Effector memory CD4-positive, alpha-beta T cell (primary cell): ENCODE results near the gene TMEM63B.

ENCODE experiments used
- DNase-seq, 3 donors: peaks; one replicate each; pipeline ENCODE4 v3.0.0-alpha.2; 2020
- H3K27ac ChIP-seq: 2 replicates; pipeline ENCODE4 v1.7.0; 2013; ENCODE audit warnings: mild to moderate bottlenecking, low read length, moderate library complexity; ENCODE audit not compliant: insufficient read depth, poor library complexity, severe bottlenecking
- H3K27me3 ChIP-seq: replicated peaks from 2 replicates; pipeline ENCODE4 v1.7.0; 2013; ENCODE audit warnings: mild to moderate bottlenecking, low read length; ENCODE audit not compliant: insufficient read depth, control insufficient read depth, poor library complexity, severe bottlenecking
- H3K36me3 ChIP-seq: 2 replicates; pipeline ENCODE4 v1.7.0; 2013; ENCODE audit warnings: mild to moderate bottlenecking, low read length, moderate library complexity; ENCODE audit not compliant: control insufficient read depth, insufficient read depth
- H3K4me1 ChIP-seq: 2 replicates; pipeline ENCODE4 v1.7.0; 2013; ENCODE audit warnings: low read length, mild to moderate bottlenecking; ENCODE audit not compliant: control insufficient read depth, insufficient read depth, poor library complexity, severe bottlenecking
- H3K4me3 ChIP-seq: 2 replicates; pipeline ENCODE4 v1.7.0; 2013; ENCODE audit warnings: low read length, low read depth, mild to moderate bottlenecking; ENCODE audit not compliant: insufficient read depth, poor library complexity, severe bottlenecking
- H3K9me3 ChIP-seq: 2 replicates; pipeline ENCODE4 v1.7.0; 2013; ENCODE audit warnings: mild to moderate bottlenecking, low read length, moderate library complexity; ENCODE audit not compliant: control insufficient read depth
- total RNA-seq, 3 donors: gene quantifications; one replicate each; lab custom pipeline; 2026; lab: John Stamatoyannopoulos, UW

Gene TMEM63B
- 19.2 to 31.6 (median 28.1) reads per million in 3 donors for total RNA-seq

DNA sequence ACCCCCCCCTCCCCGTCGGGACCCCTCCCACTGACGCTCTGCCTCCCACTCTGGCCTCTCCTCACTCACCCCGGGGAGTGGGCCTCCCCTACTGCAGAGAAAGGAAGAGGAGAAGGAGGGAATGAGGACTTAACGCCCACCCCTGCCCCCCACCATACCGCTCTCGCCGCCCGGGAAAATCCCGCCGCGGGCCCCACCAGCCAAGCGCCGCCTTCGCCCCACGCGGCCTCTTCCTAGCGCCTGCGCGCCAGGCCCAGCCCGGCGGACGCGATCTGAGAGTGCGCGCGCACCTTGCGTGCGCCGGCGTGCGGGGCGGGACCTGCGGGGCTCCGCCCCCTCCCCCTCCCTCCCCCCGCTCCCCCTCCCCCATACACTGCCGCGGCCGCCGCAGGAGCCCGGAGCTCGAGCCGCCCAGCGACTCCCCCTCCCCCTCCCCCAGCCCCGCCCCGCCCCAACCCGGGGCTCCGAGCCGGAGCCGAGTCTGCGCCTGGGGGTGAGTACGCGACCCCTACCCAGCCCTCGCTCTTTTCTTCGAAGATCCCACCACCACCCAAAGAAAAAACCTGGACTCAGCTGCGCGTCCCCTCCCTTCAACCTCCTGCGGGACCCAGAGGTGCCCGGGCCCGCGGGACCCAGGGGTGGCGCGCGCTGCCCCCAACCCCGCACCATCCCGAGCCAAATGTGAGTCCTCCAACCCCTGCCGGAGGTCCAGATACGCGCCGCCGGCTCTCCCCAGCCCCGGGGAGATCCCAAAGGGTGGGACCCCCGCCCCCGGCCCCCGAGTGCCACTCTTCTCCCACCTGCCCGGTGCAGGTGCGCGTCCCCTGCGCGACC lies at the start of gene TMEM63B, which contains the start of gene MRPL14:
Gene TMEM63B (plus strand): TSS at position 369 of the 834 bp plus-strand sequence. CDS start 7,031 bp downstream, outside the sequence.
Gene MRPL14 (minus strand): TSS at position 267 of the 834 bp plus-strand sequence. CDS start 10,841 bp downstream, outside the sequence.
- peak; percentile 83 to 90 (median 86) for DNase-seq
- peak within 1 kb of the TSS; percentile 95 for H3K27ac ChIP-seq
- no peaks in the 10 kb centered on the region for H3K9me3 ChIP-seq
- peaks cover 49% of the 10 kb centered on the region for H3K4me1 ChIP-seq
- H3K4me3 ChIP-seq, result peak within 1 kb of the TSS; percentile 94
- H3K36me3 ChIP-seq, result no peaks in the 10 kb centered on the region
- no peaks in the 10 kb centered on the region for H3K27me3 ChIP-seq

DNA sequence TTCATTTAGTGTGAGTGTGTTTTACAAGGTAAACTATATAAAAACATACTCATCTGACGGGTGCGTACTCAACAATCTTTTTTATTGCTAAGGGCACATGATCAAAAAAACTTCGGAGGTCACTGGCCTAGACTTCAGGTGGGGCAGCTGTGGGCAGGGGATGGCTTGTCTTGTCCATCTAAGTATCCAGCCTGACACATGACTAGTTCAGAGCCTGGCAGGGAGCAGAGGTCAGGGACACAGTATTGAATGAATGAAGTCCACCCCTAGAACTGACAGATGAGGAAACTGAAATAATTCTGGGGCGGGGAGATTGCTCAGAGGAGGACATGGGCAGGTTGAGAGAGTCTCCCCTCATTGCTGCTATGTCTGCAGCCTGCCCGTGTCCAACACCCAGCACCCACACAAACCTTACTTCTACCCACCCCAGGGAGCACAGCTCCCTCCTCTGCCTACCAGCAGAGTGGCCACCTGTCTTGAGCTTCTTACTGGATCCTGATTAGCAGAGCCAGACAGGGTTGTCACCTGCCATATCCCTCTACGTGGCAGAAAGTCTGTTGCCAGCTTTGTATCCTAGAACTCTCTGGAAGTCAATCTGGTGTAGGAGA lies 49.0 kb upstream of the TMEM63B start:
- H3K4me1 ChIP-seq, result peaks cover 11% of the 10 kb centered on the region
- peaks cover 9% of the 10 kb centered on the region for H3K27me3 ChIP-seq
- no peak overlapping the region for H3K4me3 ChIP-seq
- H3K36me3 ChIP-seq, result no peaks in the 10 kb centered on the region
- DNase-seq, result no peak
- H3K27ac ChIP-seq, result no peak overlapping the region
- no peaks in the 10 kb centered on the region for H3K9me3 ChIP-seq

DNA sequence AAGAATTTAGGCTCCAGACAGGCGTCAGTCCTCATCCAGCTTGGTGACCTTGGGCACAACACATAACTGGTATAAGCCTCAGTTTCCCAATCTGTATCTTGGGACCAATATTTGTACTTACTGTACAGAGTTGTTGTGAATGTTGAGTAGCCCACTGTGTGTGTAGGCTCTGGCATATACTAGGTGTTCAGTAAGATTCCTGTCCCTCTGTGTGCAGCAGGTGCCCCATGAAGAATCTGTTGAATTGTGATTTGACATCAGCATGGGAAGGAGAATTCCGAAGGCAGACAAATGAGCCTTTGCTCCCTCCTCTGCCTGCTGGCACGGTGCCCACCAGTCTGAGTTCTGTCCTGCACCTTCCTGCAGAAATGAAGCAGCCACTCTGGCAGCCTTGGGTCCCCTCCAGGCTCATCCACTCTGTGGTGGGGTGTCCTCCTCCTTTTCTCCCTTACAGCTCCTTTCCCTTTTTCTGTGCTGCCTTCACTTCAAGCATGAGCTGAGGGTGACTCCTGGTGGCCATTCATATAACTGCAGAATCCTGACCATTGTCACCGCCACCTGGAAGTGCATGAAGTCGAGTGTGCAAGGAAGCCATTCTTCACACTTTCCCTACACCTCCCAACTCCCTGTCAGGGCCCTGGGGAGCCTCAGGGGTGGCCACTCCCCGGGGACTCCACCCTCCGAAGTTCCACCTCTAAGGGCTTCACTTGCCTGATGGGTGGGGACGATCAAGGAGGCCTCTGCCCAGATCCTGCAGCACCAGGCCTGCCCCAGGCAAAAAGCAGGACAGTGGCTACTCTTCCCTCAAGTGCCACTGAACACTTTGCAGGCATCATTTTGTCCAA lies 48.3 kb upstream of the TMEM63B start:
- Histone ChIP-seq H3K4me1 (peaks cover 6% of the 10 kb centered on the region), H3K36me3 (no peaks in the 10 kb centered on the region), H3K27me3 (peaks cover 9% of the 10 kb centered on the region), H3K9me3 (no peaks in the 10 kb centered on the region), H3K27ac (no peak overlapping the region), H3K4me3 (no peak overlapping the region)
- DNase-seq, result peak; percentile 37 to 56 (median 48)

DNA sequence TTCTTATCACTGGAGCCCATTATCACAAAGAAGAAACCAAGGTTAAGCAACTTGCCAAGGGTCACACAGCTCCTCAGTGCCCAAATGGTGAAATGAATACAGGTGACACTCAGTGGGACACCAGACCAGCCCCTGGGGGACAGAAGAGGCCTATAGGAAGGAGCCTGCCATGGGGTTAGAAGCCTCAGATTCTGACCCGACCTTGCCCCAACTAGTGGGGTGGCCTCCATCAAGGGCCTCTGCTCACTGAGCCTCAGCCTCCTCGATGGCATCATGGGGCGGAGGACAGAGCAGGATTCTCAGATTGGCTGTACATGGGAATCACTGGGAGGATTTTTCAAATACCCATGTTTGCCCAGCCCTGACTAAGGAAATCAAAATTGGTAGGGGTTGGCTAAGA lies 47.7 kb upstream of the TMEM63B start:
- Histone ChIP-seq H3K9me3 (no peaks in the 10 kb centered on the region), H3K4me1 (no peaks in the 10 kb centered on the region), H3K4me3 (no peak overlapping the region), H3K27me3 (peaks cover 9% of the 10 kb centered on the region), H3K27ac (no peak overlapping the region), H3K36me3 (no peaks in the 10 kb centered on the region)
- DNase-seq, result no peak

DNA sequence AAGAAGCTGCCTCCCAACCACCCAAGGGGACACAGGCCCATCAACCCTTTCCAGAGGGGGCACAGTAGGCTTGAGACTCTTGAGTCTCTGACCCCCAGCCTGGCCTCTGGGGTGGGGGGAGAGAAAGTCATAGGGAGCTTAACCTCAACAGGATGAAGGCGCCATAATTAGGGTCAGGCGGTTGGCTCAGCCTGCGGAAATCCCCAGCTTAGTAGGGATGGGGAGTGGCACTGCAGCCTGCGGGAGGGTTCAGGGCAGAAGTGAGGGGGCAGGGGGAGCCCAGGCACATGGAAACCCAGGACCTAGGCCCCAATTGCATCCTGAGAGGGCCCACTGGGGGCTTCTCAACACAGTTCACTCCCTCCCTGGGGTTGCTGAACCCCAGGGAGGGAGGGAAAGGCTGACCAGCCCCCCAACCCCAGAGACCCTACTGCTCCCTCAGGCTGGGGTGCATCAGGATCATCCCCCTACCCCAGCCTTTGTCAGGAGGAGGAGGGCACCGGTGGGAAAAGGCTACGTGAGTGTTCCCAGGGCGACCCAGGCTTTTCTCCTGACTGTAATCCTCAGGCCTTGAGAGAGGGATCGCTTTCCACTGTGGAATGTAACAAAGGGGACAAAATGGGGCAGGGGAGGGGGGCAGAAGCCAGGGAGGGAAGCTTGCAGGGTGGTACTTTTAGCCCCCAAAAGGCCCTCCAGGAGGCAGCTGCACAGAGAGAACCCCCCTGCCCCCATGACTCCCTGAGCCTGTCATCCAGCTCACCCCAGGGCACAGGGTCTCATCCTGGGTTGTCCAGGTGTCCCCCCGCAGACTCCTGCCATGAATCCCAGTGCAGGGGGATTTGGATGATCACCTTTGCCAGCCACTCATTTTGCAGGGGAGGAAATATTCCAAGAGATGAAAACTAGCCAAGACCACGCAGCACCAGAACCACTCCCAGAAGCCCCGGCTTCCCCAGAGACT lies 46.5 kb upstream of the TMEM63B start:
- H3K4me3 ChIP-seq, result no peak overlapping the region
- no peak overlapping the region for H3K27ac ChIP-seq
- H3K36me3 ChIP-seq, result no peaks in the 10 kb centered on the region
- H3K27me3 ChIP-seq, result peaks cover 5% of the 10 kb centered on the region
- no peaks in the 10 kb centered on the region for H3K4me1 ChIP-seq
- DNase-seq, result no peak
- no peaks in the 10 kb centered on the region for H3K9me3 ChIP-seq

DNA sequence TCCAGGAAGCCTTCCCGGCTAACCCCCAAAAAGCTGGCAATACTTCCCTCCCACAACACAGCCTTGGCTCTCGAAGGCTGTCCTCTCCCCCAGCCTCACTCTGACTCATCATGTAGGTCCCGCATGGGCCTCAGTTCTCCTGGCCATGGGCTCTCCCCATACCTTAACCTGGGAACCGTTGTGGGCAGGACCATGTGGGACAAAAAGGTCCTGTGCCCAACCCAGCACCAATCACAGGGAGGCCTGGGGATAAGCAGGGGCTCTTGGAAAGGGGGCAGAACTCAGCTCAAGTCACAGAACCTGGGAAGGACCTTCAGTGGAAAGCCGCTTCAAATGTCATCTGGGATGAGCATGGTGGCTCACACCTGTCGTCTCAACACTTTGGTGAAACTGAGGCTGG lies 45.6 kb upstream of the TMEM63B start:
- Histone ChIP-seq H3K4me3 (no peak overlapping the region), H3K27ac (no peak overlapping the region), H3K27me3 (no peaks in the 10 kb centered on the region), H3K4me1 (no peaks in the 10 kb centered on the region), H3K9me3 (no peaks in the 10 kb centered on the region), H3K36me3 (no peaks in the 10 kb centered on the region)
- DNase-seq, result no peak

DNA sequence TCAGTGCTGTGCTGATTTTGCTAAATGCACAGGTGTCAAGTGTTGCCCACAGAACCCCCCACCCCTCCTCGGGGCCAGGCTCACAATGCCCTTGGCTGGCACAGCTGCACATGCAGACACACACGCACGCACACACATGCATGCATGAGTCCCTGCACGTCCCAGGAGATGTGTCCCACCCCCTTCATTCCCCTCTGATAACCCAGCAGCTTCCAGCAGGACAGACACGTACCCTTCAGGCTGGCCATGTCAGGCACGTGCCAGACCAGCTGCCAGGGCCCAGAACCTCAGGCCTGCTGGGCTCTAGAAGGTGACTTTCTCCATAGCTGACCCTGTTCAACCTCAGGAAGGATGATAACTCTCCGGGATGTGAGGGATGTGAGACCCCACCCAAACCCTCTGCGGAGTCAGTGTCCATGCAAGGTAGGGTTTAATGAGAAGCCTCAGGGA lies 44.5 kb upstream of the TMEM63B start:
- no peak overlapping the region for H3K27ac ChIP-seq
- no peak for DNase-seq
- no peak overlapping the region for H3K4me3 ChIP-seq
- H3K36me3 ChIP-seq, result no peaks in the 10 kb centered on the region
- H3K9me3 ChIP-seq, result no peaks in the 10 kb centered on the region
- H3K27me3 ChIP-seq, result no peaks in the 10 kb centered on the region
- no peaks in the 10 kb centered on the region for H3K4me1 ChIP-seq

DNA sequence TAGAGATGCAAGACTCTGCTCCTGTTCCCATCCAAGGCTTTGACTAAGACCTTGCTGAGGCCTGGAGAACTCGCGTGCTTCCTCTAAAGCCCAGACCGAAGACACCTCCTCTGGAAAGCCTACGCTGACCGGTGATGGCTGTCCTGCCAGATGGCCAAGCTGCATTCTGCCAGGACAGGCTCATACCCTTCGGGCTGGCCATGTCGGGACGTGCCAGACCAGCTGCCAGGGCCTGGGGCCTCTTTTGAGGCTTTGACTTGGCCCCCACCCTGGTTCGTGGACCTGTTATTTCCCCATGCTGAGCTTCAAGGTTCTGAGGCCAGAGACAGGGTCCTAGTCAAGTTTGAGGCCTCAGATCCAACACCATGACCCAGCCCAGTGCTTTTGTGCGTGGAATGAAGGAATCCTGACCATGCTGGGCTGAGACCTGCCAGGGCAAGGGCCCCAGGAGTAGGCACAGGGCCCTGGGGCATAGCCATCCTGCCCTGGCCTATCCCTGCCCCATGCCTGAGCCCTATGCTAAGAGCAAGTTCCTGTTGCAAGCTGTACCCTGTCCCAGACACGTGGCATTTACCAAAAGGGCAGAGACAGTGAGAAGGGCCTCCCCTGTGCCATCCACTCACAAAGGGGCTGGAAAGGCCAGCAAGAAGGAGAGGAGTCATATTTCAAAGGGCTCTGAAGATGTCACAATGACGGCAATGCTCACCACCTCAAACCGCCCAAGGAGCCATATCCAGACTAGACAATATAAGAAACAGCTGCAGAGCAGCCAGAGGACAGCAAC lies 42.9 kb upstream of the TMEM63B start:
- Histone ChIP-seq H3K27ac (no peak overlapping the region), H3K9me3 (no peaks in the 10 kb centered on the region), H3K27me3 (no peaks in the 10 kb centered on the region), H3K36me3 (no peaks in the 10 kb centered on the region), H3K4me1 (no peaks in the 10 kb centered on the region), H3K4me3 (no peak overlapping the region)
- no peak for DNase-seq
